Sigmoid colon (tissue), 4 donors: ENCODE results near the gene DLX3.

Experiments
- CTCF ChIP-seq, 4 experiments: fragments of 450-650 bp in 3 of 4; fragments of 200-600 bp in 1 of 4; IDR thresholded peaks; one replicate each; pipeline ENCODE4 v1.5.1; 2016 to 2019; ENCODE audit warnings: antibody characterized with exemption in 4 of 4, mild to moderate bottlenecking in 3 of 4, moderate library complexity in 2 of 4
- POLR2A ChIP-seq, 2 donors: fragments of 450-650 bp; IDR thresholded peaks; one replicate each; pipeline ENCODE4 v1.6.1; 2016; ENCODE audit warnings: antibody characterized with exemption in 2 of 2, mild to moderate bottlenecking in 2 of 2, moderate library complexity in 2 of 2
- POLR2AphosphoS5 ChIP-seq, 4 donors: sonication (generic); formaldehyde crosslinking; IDR thresholded peaks; one replicate each; pipeline ENCODE4 v1.6.1; 2017; ENCODE audit warnings: antibody characterized with exemption in 4 of 4

- TF ChIP-seq POLR2A (IDR thresholded peaks at IDR 0.05) (no peak), CTCF (IDR thresholded peaks at IDR 0.05) (no peak), POLR2AphosphoS5 (IDR thresholded peaks at IDR 0.05) (no peak)
Measured at GRCh38 chr17:50014471-50015088, 19.6 kb upstream of the DLX3 start.
